ENCODE data around the gene TFCP2L1.

TFCP2L1 gene

GRCh38 chr2:121266543-121267106 is 18.4 kb downstream of the TFCP2L1 start:
- DNase-seq (ENCODE audit: low read depth): no peak

GRCh38 chr2:121263996-121264715 is 20.8 kb downstream of the TFCP2L1 start:
- no peak for DNase-seq (ENCODE audit: low read depth)

GRCh38 chr2:121260370-121261154 is 24.4 kb downstream of the TFCP2L1 start:
- DNase-seq (ENCODE audit: low read depth): no peak

GRCh38 chr2:121258051-121258450 is 27.0 kb downstream of the TFCP2L1 start:
- DNase-seq (ENCODE audit: low read depth): no peak

- DNase-seq (ENCODE audit: low read depth): no peak
Measured at GRCh38 chr2:121257480-121257840, 27.5 kb downstream of the TFCP2L1 start.

GRCh38 chr2:121256720-121257479 is 28.1 kb downstream of the TFCP2L1 start:
- DNase-seq (ENCODE audit: low read depth): no peak

- DNase-seq (ENCODE audit: low read depth): no peak
Measured at GRCh38 chr2:121255358-121255757, 29.6 kb downstream of the TFCP2L1 start.

GRCh38 chr2:121254748-121255147 is 30.3 kb downstream of the TFCP2L1 start:
- no peak for DNase-seq (ENCODE audit: low read depth)

GRCh38 chr2:121253674-121254240 is 31.2 kb downstream of the TFCP2L1 start:
- DNase-seq (ENCODE audit: low read depth): no peak

GRCh38 chr2:121253021-121253673 is 31.9 kb downstream of the TFCP2L1 start:
- DNase-seq (ENCODE audit: low read depth): no peak

GRCh38 chr2:121251497-121251896 is 33.5 kb downstream of the TFCP2L1 start:
- DNase-seq (ENCODE audit: low read depth): no peak

- DNase-seq (ENCODE audit: low read depth): no peak
Measured at GRCh38 chr2:121248766-121249343, 36.1 kb downstream of the TFCP2L1 start.

GRCh38 chr2:121247971-121248370 is 37.0 kb downstream of the TFCP2L1 start:
- no peak for DNase-seq (ENCODE audit: low read depth)

- no peak for DNase-seq (ENCODE audit: low read depth)
Measured at GRCh38 chr2:121247534-121247933, 37.5 kb downstream of the TFCP2L1 start.

GRCh38 chr2:121246704-121247255 is 38.2 kb downstream of the TFCP2L1 start:
- DNase-seq (ENCODE audit: low read depth): no peak

- no peak for DNase-seq (ENCODE audit: low read depth)
Measured at GRCh38 chr2:121245913-121246312, 39.1 kb downstream of the TFCP2L1 start.

GRCh38 chr2:121245120-121245820 is 39.7 kb downstream of the TFCP2L1 start:
- DNase-seq (ENCODE audit: low read depth): no peak

GRCh38 chr2:121244616-121245015 is 40.4 kb downstream of the TFCP2L1 start:
- DNase-seq (ENCODE audit: low read depth): no peak

- no peak for DNase-seq (ENCODE audit: low read depth)
Measured at GRCh38 chr2:121243821-121244460, 41.1 kb downstream of the TFCP2L1 start.

GRCh38 chr2:121242976-121243375 is 42.0 kb downstream of the TFCP2L1 start:
- no peak for DNase-seq (ENCODE audit: low read depth)

Data from stimulated activated CD8-positive, alpha-beta memory T cell treated with anti-CD3 and anti-CD28 coated beads, Interleukin-12 subunit alpha, Interleukin-12 subunit beta, amount 100 ng/mL, for 1 hour (primary cell).